NCI-H2196 (cell line): ENCODE results near the gene KCNH5.

Source experiments
- DNase-seq: peaks from one replicate; lab custom pipeline; 2025; ENCODE audit not compliant: unreplicated experiment; lab: John Stamatoyannopoulos, UW

The KCNH5 gene

DNA sequence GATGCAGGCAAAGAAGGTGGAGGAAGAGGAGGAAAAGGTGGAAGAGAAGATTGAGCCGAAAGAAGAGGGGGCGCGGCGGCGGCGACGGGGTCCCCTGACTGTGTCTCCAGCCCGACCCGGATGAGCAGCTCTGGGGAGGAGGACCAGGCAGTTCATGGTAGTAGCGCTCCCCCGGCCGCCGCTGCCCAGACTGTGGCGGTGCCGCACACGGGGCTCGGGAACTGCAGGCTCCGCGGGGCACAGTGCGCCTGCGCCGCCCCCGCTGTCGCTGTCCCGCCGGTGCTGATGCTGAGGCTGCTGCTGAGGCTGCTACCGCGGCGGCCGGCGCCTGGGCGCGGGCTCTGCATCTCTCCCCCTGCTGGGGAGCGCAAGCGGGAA is at the start of gene KCNH5:
TSS of gene KCNH5 (minus strand) at position 225 of the 378 bp plus-strand sequence. CDS start 272 bp downstream, outside the sequence.
- peak; percentile 67 for DNase-seq

DNA sequence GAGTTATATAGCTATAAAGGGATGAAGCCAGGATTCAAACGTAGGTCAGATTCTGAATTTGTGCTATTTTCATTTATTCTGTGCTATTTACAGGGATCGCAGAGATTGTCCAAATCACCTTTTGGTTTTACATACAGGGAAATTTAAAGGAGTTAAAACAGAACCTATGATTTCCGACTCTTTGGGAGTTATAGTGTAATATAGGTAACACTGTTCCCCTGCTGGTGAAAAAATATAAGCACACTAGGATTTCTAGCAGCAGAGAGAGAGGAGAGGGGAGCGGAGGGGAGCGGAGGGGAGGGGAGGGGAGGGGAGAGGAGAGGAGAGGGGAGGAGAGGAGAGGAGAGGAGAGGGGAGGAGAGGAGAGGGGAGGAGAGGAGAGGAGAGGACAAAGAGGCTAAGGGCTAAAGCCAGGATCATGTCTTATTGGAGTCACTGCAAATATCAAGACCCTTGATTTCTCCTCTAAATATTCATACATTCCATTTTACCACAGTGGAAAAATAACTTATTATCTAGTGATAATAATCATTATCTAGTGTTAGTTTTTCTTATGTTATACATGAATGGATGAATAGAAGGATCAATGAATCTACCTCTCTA is 46.2 kb upstream of the KCNH5 start:
- no peak for DNase-seq

DNA sequence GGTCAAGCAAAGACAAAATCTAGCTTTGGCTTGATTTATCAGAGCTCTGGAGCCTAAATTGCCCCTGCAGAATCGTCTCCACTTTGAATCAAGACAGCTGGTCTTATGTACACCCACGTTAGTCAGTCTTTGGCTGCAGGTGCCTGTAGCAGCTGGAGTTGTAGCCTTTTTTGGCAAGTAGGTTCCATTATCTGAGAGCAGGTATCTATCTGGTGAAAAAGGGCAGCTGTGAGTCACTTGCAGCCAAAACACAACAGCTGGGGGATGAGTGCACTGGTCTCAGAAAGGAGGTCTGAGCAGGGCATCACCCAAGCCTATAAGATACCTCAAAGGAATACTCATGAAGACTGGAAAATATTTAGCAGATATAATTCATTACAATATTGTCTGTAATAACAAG is 43.6 kb upstream of the KCNH5 start:
- DNase-seq = peak; percentile 41

DNA sequence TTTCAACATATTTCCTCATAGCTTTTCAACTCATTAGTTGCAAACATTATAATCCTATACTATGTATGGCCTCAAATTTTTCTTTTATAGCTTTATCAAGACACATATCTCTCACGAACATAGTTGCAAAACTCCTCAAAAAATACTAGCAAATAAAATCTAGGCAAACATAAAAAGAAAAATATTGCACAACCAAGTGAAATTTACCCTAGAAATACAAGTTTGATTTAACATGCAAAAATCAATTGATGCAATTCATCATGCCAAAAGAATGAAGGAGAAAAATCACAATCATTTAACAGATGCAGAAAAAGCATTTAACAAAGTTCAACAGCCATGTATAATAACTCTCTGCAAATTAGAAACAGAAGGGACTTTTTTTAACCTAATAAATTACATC is 33.3 kb upstream of the KCNH5 start:
- DNase-seq = no peak

GRCh38 chr14:63076488-63076887 is 31.2 kb upstream of the KCNH5 start:
- DNase-seq = no peak

GRCh38 chr14:63055631-63056030 is 10.4 kb upstream of the KCNH5 start:
- no peak for DNase-seq

GRCh38 chr14:63051992-63052391 is 6.7 kb upstream of the KCNH5 start:
- no peak for DNase-seq

DNA sequence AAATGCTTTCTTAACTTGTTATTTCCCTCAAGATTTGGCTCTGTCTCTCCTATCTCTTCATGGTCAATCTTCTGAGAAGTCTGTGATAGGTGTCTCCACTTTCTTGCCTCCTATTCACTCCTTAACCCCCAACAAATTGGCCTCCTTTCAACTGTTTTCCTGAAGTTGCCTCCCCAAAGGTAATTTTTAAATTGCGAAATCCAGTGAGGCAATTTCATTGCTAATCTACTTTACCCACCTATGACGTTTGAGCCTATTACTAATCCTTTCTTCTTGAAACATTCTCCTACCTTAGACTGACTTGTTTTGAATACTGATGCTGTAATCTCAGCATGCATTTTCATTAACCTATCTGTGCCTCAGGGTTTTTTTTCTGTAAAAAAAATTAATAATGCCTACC is 6.0 kb upstream of the KCNH5 start:
- DNase-seq = no peak

DNA sequence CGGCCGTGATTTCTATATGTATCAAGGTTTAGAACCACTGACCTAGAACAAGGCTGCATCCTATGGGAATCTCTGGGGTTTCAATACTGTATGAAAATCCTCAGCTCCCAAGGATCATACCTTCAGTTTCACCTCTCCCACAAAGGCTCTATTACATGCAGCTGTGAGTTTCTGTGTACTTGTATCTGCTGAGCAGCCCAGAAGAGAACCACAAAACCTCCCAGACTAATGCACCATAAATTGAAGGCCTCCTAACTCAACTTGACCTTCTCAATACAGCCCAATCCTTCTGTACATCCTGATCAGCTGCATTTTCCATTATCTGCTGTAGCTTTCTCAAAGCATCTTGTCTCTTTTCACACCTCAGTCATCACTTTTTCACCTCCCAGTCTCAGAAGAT is 5.4 kb upstream of the KCNH5 start:
- no peak for DNase-seq

DNA sequence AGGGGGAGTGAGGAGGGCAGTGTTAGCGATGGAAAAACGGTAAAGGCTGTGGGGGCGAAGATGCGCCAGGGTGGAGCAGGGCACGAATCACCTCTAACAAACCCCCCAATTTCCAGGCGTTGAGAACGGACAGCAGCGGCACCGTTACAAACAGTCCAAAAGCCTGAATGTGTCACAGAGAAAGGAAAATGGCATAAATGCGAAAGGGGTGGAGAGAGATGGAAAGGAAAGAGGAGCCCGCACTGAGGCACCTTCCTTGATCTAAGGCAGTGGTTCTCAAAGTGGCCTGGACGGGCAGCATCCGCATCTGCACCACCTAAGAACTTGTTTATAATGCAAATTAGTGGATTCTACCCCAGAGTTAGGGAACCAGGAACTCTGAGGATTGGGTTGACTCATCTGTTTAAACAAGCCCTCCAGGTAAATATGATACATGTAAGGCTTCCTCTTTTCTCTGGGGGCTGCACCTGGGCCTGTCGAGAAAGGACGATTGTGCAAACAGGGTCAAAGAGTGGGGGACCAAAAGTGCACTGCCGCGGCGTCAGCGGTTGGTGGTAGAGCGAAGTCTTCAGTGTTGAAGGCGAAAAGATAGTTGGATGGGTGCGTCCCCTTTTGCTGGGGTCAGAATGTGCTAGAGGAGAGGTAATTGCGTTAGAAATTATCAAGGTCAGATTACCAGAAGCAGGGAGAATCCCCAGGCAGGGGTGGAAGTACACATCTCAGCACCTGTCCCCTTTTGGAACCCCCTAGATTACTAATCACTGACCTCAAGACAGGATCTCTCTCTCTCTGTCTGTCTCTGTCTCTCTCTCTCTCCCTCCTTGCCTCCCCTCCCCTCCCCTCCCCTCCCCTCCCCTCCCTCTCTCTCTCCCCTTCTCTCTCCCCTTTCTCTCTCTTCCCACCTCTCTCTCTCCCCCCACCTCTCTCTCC is 1.3 kb upstream of the KCNH5 start:
- DNase-seq = peak; percentile 17

GRCh38 chr14:63045612-63046320 is 508 bp upstream of the KCNH5 start:
- peak; percentile 69 for DNase-seq

- peak; percentile 68 for DNase-seq
Observed at GRCh38 chr14:63039866-63040265, 5.4 kb downstream of the KCNH5 start.

DNA sequence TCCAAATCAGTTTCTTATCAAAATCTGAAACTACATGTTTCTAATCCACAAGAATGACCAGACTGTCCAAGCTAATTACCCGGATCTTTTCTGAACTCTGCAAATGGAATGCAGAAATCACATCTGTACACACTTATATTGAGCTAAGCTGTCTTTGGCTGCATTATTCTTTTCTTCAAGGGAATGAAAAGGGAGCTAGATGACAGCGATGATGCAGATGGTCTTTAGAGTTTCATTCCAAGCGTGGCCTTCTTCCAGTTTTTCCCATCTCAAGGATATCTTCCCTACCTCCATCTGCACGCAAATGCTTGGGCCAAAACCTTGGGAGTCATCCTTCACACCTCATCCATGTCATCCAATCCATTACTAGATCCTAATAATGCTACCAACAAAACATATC is 12.6 kb downstream of the KCNH5 start:
- no peak for DNase-seq

- DNase-seq = no peak
Observed at GRCh38 chr14:63032076-63032475, 13.2 kb downstream of the KCNH5 start.

DNA sequence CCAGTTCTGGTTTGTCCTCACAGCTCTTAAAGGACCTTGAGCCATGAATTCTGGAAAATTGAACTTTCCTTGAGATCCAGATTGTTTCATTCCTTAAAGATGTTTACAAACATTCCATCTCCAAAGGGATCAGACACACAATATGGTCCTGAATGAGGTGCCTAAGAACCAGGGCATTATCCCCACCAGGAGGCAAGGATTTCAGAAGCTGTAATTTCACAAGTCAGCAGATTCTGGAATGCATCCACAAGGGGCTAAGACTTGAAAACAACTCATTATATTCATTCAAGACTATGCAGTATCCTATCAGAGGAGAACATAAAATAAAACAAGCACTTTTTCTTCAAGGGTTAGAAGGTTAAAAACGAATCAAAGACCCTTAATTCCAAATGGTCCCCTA is 15.1 kb downstream of the KCNH5 start:
- DNase-seq = no peak

GRCh38 chr14:63027719-63028118 is 17.5 kb downstream of the KCNH5 start:
- no peak for DNase-seq

GRCh38 chr14:63026491-63026890 is 18.8 kb downstream of the KCNH5 start:
- no peak for DNase-seq

- DNase-seq = no peak
Observed at GRCh38 chr14:63014621-63015020, 30.6 kb downstream of the KCNH5 start.

DNA sequence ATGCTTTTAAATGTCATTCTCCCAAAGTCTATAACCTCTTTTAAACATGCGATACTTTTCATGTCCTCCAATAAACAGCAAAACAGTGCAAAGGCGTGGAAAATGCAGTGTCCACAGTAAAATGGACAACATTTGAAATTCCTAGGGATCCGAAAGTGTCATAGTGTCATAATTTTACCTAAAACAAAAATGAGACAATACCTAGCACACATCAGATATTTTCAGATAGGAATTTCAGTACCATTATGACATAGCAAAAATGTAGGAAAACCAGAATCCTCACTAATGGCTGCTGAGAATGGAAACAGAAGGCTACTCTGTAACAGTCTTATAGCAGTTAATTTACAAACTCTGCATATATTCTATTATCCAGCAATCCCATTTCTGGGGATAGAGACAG is 33.1 kb downstream of the KCNH5 start:
- DNase-seq = no peak

GRCh38 chr14:63011623-63012022 is 33.6 kb downstream of the KCNH5 start:
- no peak for DNase-seq

GRCh38 chr14:63009495-63009894 is 35.8 kb downstream of the KCNH5 start:
- no peak for DNase-seq

- DNase-seq = peak; percentile 19
Observed at GRCh38 chr14:63006531-63006930, 38.7 kb downstream of the KCNH5 start.
